Astrocyte of the hippocampus (primary cell): Measurements from ENCODE around the gene METTL8.
"Not testable (repeated sequence)": the region's sequence is repeated elsewhere in the genome, so short reads cannot be mapped to it uniquely, and the experiment has no call there.

ENCODE experiments used
- DNase-seq: peaks from one replicate; pipeline ENCODE4 v3.0.0; 2011; ENCODE audit warnings: low read depth, low spot score

The METTL8 gene

DNA sequence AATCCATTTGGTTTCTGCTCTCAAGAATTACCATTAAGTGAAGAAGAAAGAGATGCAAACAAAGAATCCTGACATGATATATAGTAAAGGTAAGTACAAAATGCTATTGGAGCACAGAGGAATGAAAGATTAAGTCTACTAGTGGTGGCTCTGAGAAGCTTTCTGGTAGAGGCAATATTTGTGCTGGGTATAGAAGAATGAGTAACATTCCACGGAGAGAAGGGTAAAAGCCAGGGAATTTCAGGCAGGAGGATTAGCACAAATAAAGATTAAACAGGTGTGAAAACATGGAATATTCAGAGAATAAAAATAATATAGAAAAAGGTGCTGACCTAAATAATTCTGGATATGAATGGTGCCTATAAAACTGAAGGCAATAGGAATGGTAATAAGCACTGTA lies 31.8 kb downstream of the METTL8 start:
- no peak for DNase-seq

DNA sequence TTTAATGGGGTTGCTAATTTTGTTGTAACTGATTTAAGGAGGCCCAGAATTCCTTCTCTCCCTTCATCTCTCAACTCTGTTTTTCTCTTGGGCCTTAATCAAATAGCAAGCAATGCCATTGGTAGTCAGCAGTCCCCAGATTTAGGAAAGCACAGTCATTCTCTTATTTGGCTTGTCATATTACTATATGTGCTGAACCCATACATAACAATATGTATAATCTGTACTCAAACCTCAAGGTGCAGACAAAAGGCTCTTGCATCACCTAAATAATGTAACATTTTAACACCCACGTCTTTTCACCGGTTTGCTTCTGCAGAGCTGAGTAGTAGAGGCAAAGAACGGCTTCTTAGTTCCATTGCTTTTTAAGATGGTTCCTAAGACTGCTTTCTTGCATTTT lies 33.4 kb downstream of the METTL8 start:
- DNase-seq, result no peak

DNA sequence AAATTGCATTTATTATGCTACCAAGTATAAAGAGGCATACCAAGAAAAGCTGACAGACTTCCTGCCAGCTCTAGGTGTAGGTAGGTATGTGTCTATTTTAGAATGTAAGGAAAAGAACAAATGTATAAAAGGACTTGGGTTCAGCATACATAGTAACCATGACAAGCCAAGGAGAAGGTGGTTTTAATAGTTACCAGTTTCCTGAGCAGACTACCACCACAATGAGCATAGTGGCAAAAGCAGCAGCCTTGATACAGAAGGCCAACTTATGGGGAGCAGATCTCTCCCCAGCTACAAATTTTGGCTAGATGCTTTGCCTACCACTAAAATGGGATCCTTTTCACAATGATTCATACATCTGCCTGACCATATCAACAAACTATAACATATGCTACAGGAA lies 34.5 kb downstream of the METTL8 start:
- no peak for DNase-seq

DNA sequence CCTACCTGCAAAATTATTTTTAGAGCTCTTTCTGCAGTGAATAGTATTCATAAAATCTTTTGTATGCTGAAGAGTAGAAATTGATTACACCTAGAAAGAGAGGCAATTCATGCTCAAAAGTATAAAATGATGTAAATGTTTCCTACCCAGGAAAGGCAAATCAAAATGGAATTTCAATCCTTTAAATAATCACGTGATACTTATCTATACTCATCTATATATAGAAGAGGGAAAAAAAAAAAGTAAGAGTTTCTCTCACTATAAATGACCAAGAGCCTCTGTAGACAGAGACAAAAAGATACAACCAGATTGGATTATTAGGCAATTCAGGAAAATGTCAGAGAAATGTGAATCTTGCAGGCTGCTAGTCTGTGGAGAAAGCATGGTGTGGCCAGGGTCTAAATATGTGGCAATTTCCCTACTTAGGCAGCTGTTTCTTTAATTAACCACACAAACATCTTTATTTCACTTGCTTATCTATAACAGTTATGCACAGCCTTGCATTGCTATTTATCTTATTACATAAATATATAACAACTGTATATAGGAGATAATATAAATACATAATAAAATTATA lies 39.5 kb downstream of the METTL8 start:
- no peak for DNase-seq

DNA sequence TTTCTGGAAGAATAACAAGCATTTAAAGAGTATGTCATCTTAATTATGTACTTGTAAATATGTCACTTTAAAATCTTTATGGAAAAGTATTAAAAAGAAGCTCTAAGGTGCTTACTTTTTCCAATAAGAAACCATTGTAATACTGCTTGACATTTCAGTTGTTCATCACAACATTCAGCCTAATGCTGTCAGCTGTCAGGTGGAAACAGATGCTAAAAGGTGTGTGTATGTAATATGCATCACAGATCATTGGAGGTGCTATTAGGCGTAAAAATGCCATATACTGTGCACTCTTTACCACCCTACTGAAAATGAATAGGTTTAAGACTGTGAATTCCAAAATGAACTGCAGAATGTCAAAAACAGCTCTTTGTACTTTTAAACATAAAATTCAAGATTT lies 40.3 kb downstream of the METTL8 start:
- no peak for DNase-seq

DNA sequence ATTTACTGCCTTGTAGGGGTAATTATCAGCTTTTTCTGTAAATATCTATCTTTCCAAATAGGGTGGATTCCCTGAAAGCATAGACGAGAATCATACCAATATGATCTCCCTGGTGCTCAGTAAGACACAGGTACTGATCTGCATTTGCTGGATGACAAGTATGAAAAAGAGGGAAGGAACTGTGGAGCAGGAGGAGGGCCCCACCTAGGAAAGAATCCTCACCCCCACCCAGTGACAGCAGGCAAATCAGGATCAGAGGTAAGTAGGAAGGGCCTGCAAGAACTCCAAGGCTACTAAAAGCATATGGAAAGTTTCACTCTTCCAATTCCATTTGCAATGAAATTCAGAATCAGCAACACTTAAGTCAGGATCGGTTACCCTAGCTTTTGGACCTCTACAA lies 42.3 kb downstream of the METTL8 start:
- no peak for DNase-seq

DNA sequence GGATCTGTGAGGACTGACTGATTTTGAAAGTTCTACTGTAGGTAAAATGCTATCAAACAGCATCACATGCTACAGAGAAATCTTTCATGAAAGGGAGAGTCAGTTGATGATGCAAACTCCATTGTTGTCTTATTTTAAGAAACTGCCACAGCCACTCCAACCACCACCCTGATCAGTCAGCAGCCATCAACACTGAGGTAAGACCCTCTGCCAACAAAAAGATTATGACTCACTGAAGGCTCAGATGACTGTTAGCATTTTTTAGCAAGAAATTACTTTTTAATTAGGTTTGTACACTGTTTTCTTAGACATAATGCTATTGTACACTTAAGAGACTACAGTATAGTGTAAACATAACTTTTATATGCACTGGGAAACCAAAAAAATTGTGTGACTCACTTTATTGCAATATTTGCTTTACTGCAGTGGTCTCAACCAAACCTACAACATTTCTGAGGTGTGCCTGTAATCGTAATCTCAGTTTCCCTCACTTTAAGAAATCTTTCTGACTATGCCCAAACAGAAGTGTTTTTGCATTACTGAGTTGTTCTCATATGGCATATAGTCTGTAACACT lies 42.8 kb downstream of the METTL8 start:
- DNase-seq, result peak; percentile 84

DNA sequence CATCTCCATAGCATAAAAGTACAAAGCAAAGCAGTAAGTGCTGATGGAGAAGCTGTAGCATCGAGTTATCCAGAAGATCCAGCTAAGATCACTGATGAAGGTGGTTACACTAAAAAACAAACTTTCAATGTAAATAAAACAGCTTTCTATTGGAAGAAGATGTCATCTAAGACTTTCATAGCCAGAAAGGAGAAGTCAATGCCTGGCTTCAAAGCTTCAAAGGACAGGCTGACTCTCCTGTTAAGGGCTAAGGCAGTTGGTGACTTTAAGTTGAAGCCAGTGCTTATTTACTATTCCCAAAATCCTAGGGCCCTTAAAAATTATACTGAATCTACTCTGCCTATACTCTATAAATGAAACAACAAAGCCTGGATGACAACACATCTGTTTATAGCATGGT lies 44.0 kb downstream of the METTL8 start:
- no peak for DNase-seq

DNA sequence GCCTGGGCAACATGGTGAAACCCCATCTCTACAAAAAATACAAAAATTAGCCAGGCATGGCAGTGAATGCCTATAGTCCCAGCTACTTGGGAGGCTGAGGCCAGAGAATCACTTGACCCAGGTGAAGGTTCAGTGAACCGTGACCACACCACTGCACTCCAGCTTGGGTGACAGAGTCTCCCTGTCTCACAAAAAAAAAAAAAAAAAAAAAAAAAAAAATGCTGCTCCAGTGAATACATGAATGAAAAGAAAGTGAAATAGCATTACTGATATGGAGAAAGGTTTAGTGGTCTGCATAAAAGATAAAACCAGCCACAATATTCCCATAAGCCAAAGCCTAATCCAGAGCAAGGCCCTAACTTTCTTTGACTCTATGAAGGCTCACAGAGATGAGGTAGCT lies 44.5 kb downstream of the METTL8 start:
- no peak for DNase-seq

DNA sequence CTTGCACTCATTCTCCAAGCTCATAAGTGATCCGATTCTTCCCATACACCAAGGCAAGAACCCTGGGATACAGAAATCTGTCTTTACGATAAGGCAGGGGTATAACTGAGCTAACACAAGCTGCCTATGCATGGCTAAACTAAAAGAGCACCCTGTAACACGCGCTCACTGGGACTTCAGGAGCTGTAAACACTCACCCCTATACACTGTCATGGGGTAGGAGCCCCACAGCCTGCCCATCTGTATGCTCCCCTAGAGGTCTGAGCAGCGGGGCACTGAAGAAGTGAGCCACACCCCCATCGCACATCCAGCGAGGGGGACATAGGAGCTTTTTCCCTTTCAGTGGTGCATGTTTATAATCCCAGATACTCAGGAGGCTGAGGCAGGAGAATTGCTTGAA lies 46.7 kb downstream of the METTL8 start:
- no peak for DNase-seq

DNA sequence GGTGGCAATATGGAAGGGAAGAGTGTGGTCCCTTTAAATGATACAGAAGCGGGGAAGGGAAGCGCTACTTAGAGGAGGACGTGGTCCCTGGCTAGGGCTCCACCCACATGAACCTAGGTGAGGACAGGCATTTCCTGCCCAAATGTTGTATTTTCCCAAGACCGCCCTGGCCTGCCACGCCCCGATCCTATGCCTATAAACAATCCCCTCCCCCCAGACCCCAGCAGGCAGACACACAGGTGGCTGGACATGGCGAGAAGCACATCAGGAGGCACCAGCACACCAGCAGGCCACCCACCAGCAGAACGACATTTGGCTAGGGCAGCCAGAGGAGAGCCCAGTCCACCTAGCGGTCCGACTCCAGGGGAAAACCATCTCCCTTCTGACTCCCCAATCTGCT lies 47.2 kb downstream of the METTL8 start:
- no peak for DNase-seq

DNA sequence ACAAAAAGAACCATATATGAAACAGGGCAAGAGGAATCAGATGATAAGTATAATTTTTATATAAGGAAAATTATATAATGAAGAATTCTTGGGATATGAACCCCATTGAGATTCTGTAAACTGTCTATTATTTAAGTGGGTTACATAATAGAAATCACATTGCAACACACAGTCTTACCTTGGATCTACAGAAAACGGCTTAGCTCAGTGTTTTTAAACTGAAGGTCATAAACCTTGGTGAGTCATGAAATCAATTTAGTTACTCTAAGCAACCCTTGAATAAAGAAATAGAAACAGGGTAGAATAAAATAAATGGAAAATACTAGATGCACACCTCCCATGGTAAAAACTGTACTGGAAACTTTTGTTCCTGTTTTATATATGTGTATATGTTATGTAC lies 50.7 kb downstream of the METTL8 start:
- no peak for DNase-seq

DNA sequence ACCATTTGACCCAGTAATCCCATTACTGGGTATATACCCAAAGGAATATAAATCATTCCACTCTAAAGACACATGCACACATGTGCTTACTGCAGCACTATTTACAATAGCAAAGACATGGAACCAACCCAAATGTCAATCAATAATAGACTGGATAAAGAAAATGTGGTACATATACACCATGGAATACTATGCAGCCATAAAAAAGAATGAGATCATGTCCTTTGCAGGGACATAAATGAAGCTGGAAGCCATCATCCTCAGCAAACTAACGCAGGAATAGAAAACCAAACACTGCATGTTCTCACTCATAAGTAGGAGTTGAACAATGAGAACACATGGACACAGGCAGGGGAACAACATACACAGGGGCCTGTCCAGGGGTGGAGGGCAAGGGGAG lies 51.6 kb downstream of the METTL8 start:
- DNase-seq, result not testable (repeated sequence)

DNA sequence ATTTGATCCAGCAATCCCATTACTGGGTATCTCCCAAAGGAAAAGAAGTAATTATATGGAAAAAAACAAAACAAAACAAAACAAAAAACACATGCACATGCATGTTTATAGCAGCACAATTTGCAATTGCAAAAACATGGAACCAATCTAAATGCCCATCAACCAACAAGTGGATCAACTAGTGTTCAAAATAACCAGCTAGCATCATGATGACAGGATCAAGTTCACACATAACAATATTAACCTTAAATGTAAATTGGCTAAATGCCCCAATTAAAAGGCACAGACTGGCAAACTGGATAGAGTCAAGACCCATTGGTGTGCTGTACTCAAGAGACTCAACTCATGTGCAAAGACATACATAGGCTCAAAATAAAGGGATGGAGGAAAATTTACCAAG lies 55.9 kb downstream of the METTL8 start:
- DNase-seq, result not testable (repeated sequence)

DNA sequence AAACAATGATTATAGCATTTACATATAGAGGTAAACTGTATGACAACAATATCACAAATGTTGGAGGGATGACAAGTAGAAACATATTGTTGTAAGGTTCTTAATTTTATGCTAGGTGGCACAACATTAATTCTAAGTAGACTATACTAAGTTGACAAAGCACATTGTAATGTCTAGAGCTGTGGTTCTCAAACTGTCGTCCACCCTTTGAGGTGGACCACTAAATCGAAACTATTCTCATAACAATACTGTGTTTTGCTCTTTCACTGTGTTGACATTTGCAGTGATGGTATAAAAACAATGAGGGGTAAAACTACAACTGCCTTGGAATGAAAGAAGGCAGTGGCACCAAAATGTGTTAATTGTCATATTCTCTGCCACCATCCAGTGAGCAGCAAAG lies 66.1 kb downstream of the METTL8 start:
- DNase-seq, result no peak

DNA sequence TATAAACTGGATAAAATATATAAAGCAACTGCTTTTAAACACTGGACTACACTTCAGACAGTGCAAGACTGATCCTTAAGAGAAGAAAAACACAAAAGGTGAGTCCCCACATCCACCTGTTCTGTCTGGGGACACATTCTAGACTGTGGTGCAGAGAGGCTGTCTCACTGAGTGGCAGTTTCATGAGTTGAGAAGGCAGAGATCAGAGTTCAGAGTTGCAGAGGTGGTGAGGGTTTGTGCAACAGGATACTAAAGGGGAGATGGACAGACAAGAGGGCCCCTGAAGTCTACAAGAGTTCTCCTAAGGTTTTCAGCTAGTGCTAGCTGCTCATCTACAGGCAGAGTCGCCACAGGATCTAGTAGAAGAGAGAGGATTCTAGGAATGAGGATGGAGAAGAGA lies 68.0 kb downstream of the METTL8 start:
- no peak for DNase-seq

DNA sequence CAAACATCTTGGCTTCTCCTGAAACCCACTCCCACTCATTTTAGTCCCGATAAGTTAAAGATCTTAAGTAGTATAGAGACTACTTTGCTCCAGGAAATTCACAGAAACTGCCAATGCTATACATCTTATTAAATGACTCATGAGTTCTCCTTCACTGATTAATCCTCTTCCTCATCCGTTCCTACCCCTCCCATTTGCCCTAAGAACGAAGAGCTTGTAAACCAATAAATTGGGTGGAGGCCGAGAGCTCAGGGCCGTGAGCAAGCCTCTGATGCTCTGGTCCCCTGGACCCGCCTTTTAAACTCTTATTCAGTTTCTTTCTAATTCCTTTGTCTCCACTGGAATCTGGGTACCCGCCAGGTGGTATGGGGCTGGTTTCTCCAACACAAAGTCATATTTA lies 68.6 kb downstream of the METTL8 start:
- DNase-seq, result no peak

DNA sequence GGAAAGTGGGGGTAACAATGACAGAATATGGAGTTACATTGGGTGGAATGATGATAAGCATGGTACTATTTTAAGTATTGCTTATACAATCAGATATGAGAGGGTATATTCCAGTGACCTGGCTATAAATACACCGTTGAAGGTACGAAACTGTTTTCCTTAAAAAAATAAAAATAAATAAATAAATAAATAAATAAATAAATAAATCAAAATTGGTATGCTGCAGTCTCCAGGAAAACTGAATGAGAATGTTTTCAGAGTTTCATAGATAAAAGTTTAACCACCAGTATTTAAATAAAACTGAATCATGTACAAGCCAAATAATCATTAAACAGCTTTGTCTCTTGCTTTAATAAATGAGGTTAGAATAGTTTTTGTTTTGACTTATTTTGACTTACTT lies 71.4 kb downstream of the METTL8 start:
- DNase-seq, result no peak

DNA sequence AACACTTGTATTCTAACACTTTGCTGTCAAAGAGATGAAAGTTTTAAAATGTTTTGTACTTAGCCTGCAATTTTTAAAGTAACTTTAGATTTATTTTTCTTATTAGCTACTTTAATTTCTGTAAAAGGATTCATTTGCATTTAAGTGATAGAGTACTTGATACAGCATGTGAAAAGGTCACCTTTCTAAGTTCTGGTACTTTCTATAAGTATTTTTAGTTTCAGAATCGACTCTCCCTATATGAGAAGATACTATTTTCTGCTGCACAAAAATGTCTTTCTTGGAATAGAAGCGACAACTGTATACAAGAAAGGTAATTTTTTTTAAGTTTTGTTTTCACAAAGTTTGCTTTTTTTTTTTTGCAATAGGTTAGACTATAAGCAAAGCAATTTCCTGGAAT lies 72.9 kb downstream of the METTL8 start:
- DNase-seq, result no peak

DNA sequence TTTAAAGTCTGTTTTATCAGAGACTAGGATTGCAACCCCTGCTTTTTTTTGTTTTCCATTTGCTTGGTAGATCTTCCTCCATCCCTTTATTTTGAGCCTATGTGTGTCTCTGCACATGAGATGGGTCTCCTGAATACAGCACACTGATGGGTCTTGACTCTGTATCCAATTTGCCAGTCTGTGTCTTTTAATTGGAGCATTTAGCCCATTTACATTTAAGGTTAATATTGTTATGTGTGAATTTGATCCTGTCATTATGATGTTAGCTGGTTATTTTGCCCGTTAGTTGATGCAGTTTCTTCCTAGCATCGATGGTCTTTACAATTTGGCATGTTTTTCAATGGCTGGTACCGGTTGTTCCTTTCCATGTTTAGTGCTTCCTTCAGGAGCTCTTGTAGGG lies 80.0 kb downstream of the METTL8 start:
- not testable (repeated sequence) for DNase-seq

DNA sequence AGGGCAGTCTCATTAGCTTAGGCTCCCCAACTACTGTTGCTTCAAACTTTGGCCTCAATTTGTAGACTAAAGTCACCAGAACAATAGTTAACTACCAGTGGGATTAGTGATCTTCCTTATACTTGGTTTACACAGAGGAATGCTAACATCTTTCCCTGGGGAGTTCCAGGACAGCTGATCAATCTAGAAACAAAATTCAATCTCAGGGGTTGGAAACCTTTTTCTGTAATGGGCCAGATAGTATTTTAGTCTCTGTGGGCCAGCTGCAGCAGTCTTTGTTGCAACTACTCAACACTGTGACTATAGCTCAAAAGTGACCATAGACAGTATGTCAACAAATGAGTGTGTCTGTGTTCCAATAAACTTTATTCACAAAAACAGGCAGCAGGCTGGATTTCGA lies 85.7 kb downstream of the METTL8 start:
- no peak for DNase-seq

DNA sequence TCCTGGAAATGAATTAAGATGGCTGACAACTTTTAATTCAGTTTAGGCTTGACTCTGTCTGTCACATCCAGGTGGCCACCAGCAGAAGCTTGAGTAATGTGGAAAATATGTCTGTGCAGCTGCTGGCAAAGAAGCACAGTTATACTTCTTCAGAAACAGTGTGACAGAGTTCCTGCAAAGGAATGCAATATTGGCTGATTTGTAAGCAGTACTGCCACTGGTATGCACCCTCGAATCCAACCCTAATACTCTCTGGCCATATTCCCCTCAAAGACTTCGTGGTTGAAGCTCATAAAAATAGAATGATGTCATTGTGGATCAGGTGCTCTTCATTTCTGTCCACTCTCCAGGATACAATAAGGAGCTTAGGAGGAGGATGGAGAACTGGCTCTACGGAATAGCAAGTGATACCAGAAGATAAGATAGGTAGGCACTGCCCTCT lies 86.2 kb downstream of the METTL8 start:
- DNase-seq, result peak; percentile 94

DNA sequence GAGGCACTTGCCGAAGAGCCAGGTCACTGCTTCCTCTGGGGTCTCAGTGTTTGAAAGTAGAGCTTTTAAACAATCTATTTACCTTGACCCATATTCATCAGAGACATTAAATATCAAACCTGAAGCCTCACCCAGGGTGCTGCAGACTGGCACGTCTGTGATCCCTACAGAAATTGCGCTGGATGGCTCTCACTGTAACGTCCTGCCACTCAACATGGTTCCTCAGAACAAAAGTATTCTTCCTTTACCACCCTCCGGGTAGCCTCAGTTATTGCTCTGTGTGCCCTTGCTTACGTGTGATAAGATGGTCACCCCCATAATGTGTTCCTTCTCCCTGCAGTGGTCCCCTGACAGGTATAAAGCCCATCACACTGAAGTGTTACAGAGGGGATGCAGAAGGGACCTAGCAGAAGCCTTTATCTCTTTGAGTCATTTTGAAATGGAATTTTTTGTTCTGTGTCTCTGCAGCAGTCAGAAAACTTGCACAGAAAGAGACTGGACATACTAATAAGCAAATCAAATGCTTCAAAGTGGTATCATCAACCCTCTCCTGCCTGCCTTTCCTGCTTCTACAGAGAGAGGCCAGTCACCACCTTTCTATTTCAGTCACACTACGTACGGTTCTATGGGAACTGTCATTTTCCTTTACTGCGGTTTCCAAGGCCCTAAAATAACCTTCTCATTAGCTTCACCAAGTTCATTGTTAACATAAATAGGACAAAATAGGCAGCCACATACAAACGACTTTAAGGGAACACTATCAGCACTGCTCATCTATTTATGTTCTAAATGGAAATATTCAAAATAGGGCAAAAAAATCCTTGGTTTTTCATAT lies 86.8 kb downstream of the METTL8 start:
- peak; percentile 60 for DNase-seq
